ENCODE measurements around the gene EFNB2.

Gene EFNB2, protein sequence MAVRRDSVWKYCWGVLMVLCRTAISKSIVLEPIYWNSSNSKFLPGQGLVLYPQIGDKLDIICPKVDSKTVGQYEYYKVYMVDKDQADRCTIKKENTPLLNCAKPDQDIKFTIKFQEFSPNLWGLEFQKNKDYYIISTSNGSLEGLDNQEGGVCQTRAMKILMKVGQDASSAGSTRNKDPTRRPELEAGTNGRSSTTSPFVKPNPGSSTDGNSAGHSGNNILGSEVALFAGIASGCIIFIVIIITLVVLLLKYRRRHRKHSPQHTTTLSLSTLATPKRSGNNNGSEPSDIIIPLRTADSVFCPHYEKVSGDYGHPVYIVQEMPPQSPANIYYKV

DNA sequence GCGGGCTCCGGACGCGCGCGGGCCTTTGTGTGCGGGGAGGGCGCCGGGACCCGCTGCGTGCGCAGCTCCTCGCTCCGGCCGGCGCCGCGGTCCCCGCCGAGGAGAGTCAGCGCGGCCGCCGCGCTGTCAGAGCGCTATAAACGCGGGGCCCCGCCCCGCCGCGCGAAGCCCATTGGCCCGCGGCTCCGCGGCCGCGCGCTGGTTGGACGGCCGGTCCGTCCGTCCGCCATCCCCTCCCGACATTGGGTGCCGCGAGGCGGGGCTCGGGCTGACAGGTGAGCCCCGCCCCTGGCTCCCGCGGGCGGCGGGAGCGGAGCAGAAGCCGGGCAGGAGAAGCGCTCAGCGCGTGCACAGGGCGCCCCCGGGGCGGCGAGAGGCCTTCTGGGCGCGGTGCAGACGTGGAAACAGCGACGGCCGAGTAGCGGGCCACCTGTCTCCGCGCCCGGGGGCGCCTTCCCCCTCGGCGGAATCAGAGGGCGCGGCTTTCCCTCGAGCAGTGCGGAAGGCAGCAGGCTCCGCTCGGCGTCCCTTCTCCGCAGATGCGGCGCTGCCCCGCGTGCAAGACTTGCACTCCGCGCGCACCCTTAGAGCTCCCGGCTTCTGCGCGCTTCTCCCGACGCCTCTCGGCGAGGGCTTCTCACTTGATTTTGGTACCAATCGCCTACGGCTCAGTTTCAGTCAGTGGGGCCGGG lies at the start of gene EFNB2:
EFNB2 (minus strand) TSS at position 111 of the 692 bp plus-strand sequence. CDS start 698 bp downstream, outside the sequence.
- H3K27me3 ChIP-seq, result no peaks in the 10 kb centered on the region
- H3K36me3 ChIP-seq, result peaks cover 25% of the 10 kb centered on the region
- H3K4me1 ChIP-seq, result peaks cover 34% of the 10 kb centered on the region
- no peaks in the 10 kb centered on the region for H3K9me3 ChIP-seq
- H3K4me3 ChIP-seq, result peak within 1 kb of the TSS; percentile 94
- H3K9ac ChIP-seq, result peak within 1 kb of the TSS; percentile 95
- H4K20me1 ChIP-seq, result peaks cover 78% of the 10 kb centered on the region
- peak within 1 kb of the TSS; percentile 98 for H3K4me2 ChIP-seq
- no peak for TF ChIP-seq Cebpa-rat (IDR thresholded peaks at IDR 0.05)
- H3K27ac ChIP-seq, result peak within 1 kb of the TSS; percentile 91

DNA sequence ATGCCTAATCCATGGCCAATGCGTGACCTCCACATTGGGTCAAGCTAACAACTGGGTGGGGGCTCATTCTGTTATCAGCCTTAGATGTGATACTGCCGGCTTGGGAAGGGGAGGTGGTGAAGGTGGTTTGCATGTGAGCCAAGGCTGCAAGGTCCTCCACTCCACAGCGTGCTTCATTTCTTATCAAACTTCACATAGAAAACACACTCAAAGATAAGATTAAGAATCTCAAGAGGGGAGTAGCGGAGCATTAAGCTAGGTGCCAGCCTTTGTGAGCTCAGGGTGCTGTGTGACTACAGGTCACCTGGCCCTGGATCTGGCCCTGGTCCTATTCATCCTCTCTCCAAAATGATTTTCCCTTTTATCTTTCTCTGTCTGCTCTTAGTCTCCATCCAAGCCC lies 45.8 kb upstream of the EFNB2 start:
- Histone ChIP-seq H3K36me3 (peaks cover 5% of the 10 kb centered on the region; the same call in 1 of the 2 replicates), H3K27ac (no peak overlapping the region), H3K4me2 (no peak overlapping the region), H3K4me3 (no peak overlapping the region), H3K4me1 (no peaks in the 10 kb centered on the region), H3K9ac (no peak overlapping the region), H3K9me3 (peaks cover 40% of the 10 kb centered on the region), H3K27me3 (no peaks in the 10 kb centered on the region), H4K20me1 (no peaks in the 10 kb centered on the region)
- no peak for TF ChIP-seq Cebpa-rat (IDR thresholded peaks at IDR 0.05)

DNA sequence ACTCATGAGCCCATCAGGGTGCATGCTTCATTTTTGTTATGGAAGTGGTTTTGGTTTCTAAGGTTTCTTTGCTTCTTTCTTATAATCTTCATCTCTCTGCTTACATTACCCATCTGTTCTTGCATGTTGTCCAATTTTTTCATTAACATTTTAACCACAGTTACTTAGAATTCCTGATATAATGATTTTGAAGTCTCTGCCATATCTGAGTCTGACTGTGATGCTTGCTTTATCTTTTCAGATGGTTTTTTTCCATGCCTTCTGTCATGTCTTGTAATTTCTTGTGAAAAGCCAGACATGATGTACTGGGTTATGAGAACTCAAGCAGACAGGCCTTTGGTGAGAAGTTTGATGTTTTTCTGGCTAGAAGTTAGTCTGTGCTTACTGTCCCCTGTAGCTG lies 40.4 kb upstream of the EFNB2 start:
- no peak overlapping the region for H3K4me2 ChIP-seq
- H3K9ac ChIP-seq, result no peak overlapping the region
- H3K36me3 ChIP-seq, result peaks cover 13% of the 10 kb centered on the region; the same call in 1 of the 2 replicates
- H3K9me3 ChIP-seq, result peaks cover 25% of the 10 kb centered on the region
- H3K27me3 ChIP-seq, result no peaks in the 10 kb centered on the region
- no peaks in the 10 kb centered on the region for H3K4me1 ChIP-seq
- no peak overlapping the region for H3K4me3 ChIP-seq
- no peak overlapping the region for H3K27ac ChIP-seq
- H4K20me1 ChIP-seq, result no peaks in the 10 kb centered on the region
- TF ChIP-seq Cebpa-rat (IDR thresholded peaks at IDR 0.05), result no peak

DNA sequence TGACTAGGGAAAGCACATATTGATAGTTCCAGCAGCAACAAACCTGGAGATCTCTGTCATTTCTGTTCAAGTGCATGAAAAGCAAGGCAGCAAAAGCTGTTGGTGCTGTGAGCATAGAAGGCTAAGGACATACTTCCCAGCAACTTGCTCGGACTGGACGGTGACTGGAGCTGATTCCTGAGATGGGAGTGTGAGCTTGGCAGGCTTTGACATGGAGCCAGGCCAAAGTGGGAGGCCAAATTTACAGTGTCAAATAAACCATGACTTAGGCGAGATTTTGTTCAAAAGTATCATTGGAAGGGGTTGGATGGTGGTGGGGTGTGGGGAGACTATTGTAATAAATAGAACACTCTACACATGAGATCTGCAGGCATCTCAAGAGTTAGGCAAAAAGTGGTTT lies 38.4 kb upstream of the EFNB2 start:
- peaks cover 26% of the 10 kb centered on the region for H3K9me3 ChIP-seq
- no peak for TF ChIP-seq Cebpa-rat (IDR thresholded peaks at IDR 0.05)
- H3K27ac ChIP-seq, result no peak overlapping the region

DNA sequence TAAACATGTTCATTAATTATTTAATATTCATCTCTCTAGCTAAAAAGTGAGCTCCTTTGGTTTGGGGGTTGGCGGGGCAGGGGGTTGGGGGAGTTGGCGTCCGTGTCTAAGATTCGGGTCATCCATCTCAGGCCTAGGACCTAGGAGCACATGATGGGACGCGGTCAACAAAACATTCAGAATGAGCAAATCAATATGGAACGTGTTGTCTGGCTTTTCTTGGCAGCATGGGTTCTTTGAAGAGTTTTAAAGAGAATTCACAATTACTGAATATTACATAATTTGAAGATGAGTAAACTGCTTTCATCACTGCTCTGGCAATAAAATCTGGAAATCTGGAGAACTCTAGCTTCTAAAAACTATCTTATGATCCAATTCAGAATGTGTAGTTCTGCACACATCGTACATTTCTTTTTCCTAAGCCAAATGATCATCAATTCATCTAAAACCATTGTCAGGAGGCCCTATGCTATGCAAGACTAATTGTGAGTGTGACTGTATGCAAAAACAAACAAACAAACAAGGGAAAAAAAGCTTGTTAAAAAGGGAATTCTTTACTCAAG lies 37.9 kb upstream of the EFNB2 start:
- no peak overlapping the region for H3K4me3 ChIP-seq
- no peak overlapping the region for H3K27ac ChIP-seq
- peaks cover 26% of the 10 kb centered on the region for H3K9me3 ChIP-seq
- no peak overlapping the region for H3K4me2 ChIP-seq
- H4K20me1 ChIP-seq, result no peaks in the 10 kb centered on the region
- peaks cover 19% of the 10 kb centered on the region for H3K4me1 ChIP-seq
- TF ChIP-seq Cebpa-rat (IDR thresholded peaks at IDR 0.05), result no peak
- H3K9ac ChIP-seq, result no peak overlapping the region
- H3K27me3 ChIP-seq, result no peaks in the 10 kb centered on the region
- peaks cover 13% of the 10 kb centered on the region; the same call in 1 of the 2 replicates for H3K36me3 ChIP-seq

More for the DNA sequence above, 38.4 kb upstream of the EFNB2 start:
- Histone ChIP-seq H3K4me3 (no peak overlapping the region), H3K36me3 (peaks cover 13% of the 10 kb centered on the region; the same call in 1 of the 2 replicates), H3K4me2 (no peak overlapping the region), H4K20me1 (no peaks in the 10 kb centered on the region), H3K27me3 (no peaks in the 10 kb centered on the region), H3K4me1 (peaks cover 14% of the 10 kb centered on the region), H3K9ac (no peak overlapping the region)

DNA sequence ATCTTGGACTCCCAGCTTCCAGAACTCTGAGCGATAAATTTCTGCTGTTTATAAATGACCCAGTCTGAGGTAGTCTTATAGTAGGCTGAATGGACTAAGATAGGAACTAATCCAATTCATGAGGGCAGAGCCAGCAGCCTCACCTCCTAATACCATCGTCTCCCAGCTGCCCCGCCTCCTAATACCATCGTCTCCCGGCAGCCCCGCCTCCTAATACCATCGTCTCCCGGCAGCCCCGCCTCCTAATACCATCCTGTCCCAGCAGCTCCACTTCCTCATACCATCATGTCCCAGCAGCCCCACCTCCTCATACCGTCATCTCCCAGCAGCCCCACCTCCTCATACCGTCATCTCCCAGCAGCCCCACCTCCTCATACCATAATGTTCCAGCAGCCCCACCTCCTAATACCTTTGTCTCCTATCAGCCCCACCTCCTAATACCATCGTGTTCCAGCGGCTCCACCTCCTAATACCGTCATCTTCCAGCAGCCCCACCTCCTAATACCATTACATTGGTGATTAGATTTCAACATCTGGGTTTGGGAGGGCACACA lies 34.9 kb upstream of the EFNB2 start:
- H4K20me1 ChIP-seq, result peaks cover 22% of the 10 kb centered on the region
- no peak overlapping the region for H3K4me2 ChIP-seq
- 0 out of 2 replicates have a peak, but pooled peaks cover 8% of the 10 kb centered on the region for H3K36me3 ChIP-seq
- no peak overlapping the region for H3K9ac ChIP-seq
- H3K27me3 ChIP-seq, result no peaks in the 10 kb centered on the region
- TF ChIP-seq Cebpa-rat (IDR thresholded peaks at IDR 0.05), result no peak
- no peak overlapping the region for H3K27ac ChIP-seq
- no peak overlapping the region for H3K4me3 ChIP-seq
- H3K9me3 ChIP-seq, result peaks cover 22% of the 10 kb centered on the region
- peaks cover 26% of the 10 kb centered on the region for H3K4me1 ChIP-seq

DNA sequence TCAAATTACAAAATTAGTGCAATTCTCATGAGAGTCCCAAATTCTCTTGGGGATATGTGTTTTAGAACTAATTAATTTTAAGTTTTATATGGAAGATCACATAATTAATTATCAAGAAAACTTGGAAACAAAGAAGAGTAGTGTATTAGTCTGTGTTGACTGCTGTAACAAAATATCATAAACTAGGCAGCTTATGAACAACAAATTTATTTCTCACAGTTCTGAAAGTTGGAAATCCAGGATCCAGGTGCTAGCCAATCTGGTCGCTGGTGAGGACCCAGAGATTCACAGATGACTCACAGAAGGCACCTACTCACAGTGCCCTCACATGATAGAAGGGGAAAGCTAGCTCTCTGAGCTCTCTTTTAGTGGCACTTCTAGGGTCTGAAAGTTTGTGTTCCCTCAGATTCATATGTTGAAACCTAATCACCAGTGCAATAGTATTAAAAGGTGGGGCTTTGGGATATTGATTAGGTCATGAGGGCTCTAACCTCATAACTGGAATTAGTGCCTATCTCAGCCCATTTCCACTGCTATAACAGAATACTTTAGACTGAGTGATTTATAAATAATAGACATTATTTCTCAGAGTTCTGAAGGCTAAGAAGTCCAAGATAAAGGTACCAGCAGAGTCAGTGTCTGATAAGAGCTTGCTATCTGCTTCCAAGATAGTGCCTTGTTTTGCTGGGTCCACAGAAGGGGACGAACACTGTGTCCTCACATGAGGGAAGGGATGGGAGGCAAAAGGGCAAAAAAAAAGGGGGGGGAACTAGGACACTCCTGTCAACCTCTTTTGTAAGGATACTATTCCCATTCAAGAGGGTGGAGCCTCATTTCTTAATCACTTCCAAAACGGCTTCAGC lies 34.0 kb upstream of the EFNB2 start:
- no peaks in the 10 kb centered on the region for H3K27me3 ChIP-seq
- H3K36me3 ChIP-seq, result 0 out of 2 replicates have a peak, but pooled peaks cover 1% of the 10 kb centered on the region
- H3K4me2 ChIP-seq, result peak overlapping the region; percentile 84
- no peak overlapping the region for H3K27ac ChIP-seq
- H4K20me1 ChIP-seq, result peaks cover 31% of the 10 kb centered on the region
- TF ChIP-seq Cebpa-rat (IDR thresholded peaks at IDR 0.05), result no peak
- H3K9me3 ChIP-seq, result peaks cover 15% of the 10 kb centered on the region
- no peak overlapping the region for H3K4me3 ChIP-seq
- peaks cover 35% of the 10 kb centered on the region for H3K4me1 ChIP-seq
- H3K9ac ChIP-seq, result no peak overlapping the region

DNA sequence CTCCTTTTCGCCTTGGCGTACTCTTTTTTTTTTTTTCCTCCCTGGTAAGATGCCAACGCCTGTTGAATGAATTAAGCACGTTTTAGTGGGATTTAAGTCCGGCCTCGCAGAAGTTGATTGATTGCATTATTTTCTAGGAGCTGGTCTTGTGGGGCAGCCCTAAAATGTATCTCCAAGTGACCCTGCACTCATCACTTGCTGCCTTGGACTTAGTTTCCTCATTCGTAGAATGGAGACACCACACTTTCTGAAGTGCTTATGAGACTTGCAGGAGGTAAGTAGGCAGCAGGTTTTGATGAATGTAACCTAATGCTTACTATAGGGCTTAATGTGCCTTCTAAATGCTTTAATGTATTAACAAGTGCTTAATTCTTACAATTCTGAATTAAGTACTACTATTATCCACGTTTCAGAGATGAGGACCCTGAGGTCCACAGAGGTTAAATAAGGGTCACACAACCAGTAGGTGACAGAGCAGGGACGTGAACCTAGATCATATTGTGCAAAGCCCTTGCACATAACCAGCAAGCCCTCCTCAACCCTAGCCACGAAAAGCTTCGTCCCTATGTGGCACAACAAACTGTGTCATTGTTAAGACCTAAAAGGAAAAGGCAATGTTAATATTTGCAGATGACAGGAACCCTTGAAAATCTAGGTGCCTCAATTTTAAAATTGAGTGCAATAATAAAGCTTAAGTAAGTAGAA lies 33.0 kb upstream of the EFNB2 start:
- Histone ChIP-seq H3K4me3 (peak overlapping the region; percentile 97), H3K9me3 (peaks cover 6% of the 10 kb centered on the region), H3K36me3 (peaks cover 6% of the 10 kb centered on the region; the same call in 1 of the 2 replicates), H3K4me2 (peak overlapping the region; percentile 84), H3K9ac (peak overlapping the region; percentile 99), H4K20me1 (peaks cover 41% of the 10 kb centered on the region), H3K27me3 (no peaks in the 10 kb centered on the region), H3K4me1 (peaks cover 46% of the 10 kb centered on the region), H3K27ac (peak overlapping the region; percentile 99)
- TF ChIP-seq Cebpa-rat (IDR thresholded peaks at IDR 0.05), result no peak

Data from BLaER1 (cell line).